NOMO-1 treated with dmso at 0.1 percent for 144 hours (cell line): ENCODE data around the gene WDR76.

ENCODE experiments used
- DNase-seq: peaks from one replicate; lab custom pipeline; 2025; ENCODE audit not compliant: unreplicated experiment; lab: John Stamatoyannopoulos, UW

Gene WDR76

GRCh38 chr15:43913026-43913780, 86.4 kb downstream of the WDR76 start:
- DNase-seq = no peak

- DNase-seq = no peak
These were observed 87.1 kb downstream of the WDR76 start for GRCh38 chr15:43913941-43914340.

- no peak for DNase-seq
These were observed 89.0 kb downstream of the WDR76 start for GRCh38 chr15:43915631-43916325.

DNA sequence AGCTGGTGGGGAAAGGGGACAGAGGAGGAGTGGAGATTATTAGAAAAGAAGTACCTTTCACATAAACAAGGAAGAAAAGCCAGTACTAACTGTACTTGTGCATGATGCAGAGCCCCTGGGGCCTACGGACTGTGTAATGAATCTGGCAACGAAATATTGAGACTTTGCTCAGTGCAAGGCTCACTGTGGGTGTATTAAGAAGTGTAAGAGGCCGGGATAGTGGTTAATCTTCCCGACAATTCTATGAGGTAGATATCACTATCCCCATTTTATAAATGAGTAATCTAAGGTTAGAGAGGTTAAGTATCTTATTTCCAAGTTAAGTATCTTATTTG, 89.5 kb downstream of the WDR76 start:
- no peak for DNase-seq
